Measurements from ENCODE around the gene SP100. TPM values are rescaled to one million over a fixed set of nuclear protein-coding genes. Genes with fewer than 3 reads are reported as not detected.

SP100 gene
- total and polyA plus RNA-seq, 7 experiments from 2014 or later, result 103 to 391 (median 211) TPM

Other genes with a start within 250 kb of the SP100 start
- 100 to 1,000 TPM in 4 of 5 experiments, 10 to 100 TPM in 1; 97.5 to 182 (median 117) TPM for gene SP110, start 196.2 kb upstream of the SP100 start, total RNA-seq
- gene SP110, start 196.2 kb upstream of the SP100 start, polyA plus RNA-seq, result 100 to 1,000 TPM in 1 of 2 donors, 10 to 100 TPM in 1; 89.8 to 101 TPM
- 100 to 1,000 TPM in 1 of 5 experiments, 10 to 100 TPM in 4; 34.5 to 120 (median 45.2) TPM for gene SP140, start 190.5 kb upstream of the SP100 start, total RNA-seq
- 10 to 100 TPM; 11.3 to 13.0 TPM for gene SP140, start 190.5 kb upstream of the SP100 start, polyA plus RNA-seq
- 100 to 1,000 TPM in 2 of 5 experiments, 10 to 100 TPM in 3; 62.8 to 121 (median 89.5) TPM for gene SP140L, start 89.0 kb upstream of the SP100 start, total RNA-seq
- 10 to 100 TPM; 34.1 to 42.4 TPM for gene SP140L, start 89.0 kb upstream of the SP100 start, polyA plus RNA-seq

Data from naive thymus-derived CD4-positive, alpha-beta T cell (primary cell).